Loucy (cell line): ENCODE results near the gene TLR5.

Experiments
- EZH2phosphoT487 ChIP-seq: fragments of 200-600 bp; IDR thresholded peaks from 2 replicates; pipeline ENCODE4 v1.6.1; 2018; ENCODE audit warnings: antibody characterized with exemption, mild to moderate bottlenecking, moderate library complexity, borderline replicate concordance
- TF ChIP-seq, protein P1 (sequence below): fragments of 200-600 bp; sonication (generic); conservative IDR thresholded peaks from 2 replicates; pipeline ENCODE4 v1.5.1; 2014; ENCODE audit warnings: mild to moderate bottlenecking, antibody characterized with exemption, low read length

GRCh38 chr1:223110952-223111351 is 32.1 kb downstream of the TLR5 start:
- TF ChIP-seq, protein P1, sequence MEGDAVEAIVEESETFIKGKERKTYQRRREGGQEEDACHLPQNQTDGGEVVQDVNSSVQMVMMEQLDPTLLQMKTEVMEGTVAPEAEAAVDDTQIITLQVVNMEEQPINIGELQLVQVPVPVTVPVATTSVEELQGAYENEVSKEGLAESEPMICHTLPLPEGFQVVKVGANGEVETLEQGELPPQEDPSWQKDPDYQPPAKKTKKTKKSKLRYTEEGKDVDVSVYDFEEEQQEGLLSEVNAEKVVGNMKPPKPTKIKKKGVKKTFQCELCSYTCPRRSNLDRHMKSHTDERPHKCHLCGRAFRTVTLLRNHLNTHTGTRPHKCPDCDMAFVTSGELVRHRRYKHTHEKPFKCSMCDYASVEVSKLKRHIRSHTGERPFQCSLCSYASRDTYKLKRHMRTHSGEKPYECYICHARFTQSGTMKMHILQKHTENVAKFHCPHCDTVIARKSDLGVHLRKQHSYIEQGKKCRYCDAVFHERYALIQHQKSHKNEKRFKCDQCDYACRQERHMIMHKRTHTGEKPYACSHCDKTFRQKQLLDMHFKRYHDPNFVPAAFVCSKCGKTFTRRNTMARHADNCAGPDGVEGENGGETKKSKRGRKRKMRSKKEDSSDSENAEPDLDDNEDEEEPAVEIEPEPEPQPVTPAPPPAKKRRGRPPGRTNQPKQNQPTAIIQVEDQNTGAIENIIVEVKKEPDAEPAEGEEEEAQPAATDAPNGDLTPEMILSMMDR, result no peak
- TF ChIP-seq EZH2phosphoT487, result no peak
